ENCODE results near the gene KCNMB3.

- TF ChIP-seq, protein P1, sequence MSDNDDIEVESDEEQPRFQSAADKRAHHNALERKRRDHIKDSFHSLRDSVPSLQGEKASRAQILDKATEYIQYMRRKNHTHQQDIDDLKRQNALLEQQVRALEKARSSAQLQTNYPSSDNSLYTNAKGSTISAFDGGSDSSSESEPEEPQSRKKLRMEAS (IDR thresholded peaks at IDR 0.05) = no peak
- TF ChIP-seq, protein P2, sequence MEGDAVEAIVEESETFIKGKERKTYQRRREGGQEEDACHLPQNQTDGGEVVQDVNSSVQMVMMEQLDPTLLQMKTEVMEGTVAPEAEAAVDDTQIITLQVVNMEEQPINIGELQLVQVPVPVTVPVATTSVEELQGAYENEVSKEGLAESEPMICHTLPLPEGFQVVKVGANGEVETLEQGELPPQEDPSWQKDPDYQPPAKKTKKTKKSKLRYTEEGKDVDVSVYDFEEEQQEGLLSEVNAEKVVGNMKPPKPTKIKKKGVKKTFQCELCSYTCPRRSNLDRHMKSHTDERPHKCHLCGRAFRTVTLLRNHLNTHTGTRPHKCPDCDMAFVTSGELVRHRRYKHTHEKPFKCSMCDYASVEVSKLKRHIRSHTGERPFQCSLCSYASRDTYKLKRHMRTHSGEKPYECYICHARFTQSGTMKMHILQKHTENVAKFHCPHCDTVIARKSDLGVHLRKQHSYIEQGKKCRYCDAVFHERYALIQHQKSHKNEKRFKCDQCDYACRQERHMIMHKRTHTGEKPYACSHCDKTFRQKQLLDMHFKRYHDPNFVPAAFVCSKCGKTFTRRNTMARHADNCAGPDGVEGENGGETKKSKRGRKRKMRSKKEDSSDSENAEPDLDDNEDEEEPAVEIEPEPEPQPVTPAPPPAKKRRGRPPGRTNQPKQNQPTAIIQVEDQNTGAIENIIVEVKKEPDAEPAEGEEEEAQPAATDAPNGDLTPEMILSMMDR (IDR thresholded peaks at IDR 0.05; ENCODE audit: low read depth, low read length, missing input control) = no peak
- TF ChIP-seq ZBTB33 (IDR thresholded peaks at IDR 0.05) (no peak), JUND (IDR thresholded peaks at IDR 0.05) (no peak), SP1 (IDR thresholded peaks at IDR 0.05) (no peak), NR2F2 (IDR thresholded peaks at IDR 0.05) (no peak), RAD21 (IDR thresholded peaks at IDR 0.05) (no peak), REST (IDR thresholded peaks at IDR 0.05) (no peak), RXRA (IDR thresholded peaks at IDR 0.05) (no peak), YY1 (IDR thresholded peaks at IDR 0.05) (no peak)
Observed at GRCh38 chr3:179288845-179289244, 37.9 kb upstream of the KCNMB3 start.

All from liver (tissue), 3 donors.